H7 (cell line): ENCODE data around the gene CWC27. TPM values are rescaled to one million over a fixed set of nuclear protein-coding genes. Genes with fewer than 3 reads are reported as not detected.
"Not testable (repeated sequence)": the region's sequence is repeated elsewhere in the genome, so short reads cannot be mapped to it uniquely, and the experiment has no call there.

Experiments
- DNase-seq: peaks from one replicate; pipeline ENCODE4 v3.0.0; 2012
- H3K27me3 ChIP-seq: 2 replicates; pipeline ENCODE4 v1.6.0; 2011; ENCODE audit warnings: mild to moderate bottlenecking, low read length; ENCODE audit not compliant: control insufficient read depth, insufficient read depth
- H3K36me3 ChIP-seq: replicated peaks from 2 replicates; pipeline ENCODE4 v1.5.1; 2011; ENCODE audit warnings: low read length; ENCODE audit not compliant: control insufficient read depth, insufficient read depth
- H3K4me3 ChIP-seq: 2 replicates; pipeline ENCODE4 v1.5.1; 2011; ENCODE audit warnings: low read depth, mild to moderate bottlenecking, control low read depth, low read length, moderate library complexity; ENCODE audit not compliant: insufficient read depth
- total RNA-seq: library from RNA; depleted of rRNA; stranded (reverse); fragments of >200 nt; shearing (Covaris generic); gene quantifications from 2 replicates; pipeline ENCODE4 v1.2.3, GENCODE V29; 2014

Gene CWC27
- total RNA-seq, 1 experiment from 2014 or later: 19.0 TPM

DNA sequence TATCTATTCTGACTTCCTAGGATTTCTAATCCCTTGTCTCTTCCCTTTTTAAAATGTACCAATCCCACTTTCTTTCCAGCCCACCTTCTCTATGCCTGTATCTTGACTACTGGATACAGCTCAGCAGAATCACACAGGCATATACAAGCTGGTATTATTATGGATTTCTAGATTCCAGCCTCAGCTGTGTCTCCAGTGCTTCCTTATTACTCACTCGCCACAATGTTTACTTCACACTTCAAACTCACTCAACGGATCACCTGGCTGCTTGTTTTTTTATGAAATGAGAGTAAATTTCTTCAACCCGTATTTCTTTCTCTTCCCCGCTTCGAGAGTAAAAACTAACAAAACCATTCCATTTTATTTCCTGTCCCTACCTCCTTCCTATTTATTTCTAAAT, 38.8 kb downstream of the CWC27 start:
- no peak for DNase-seq
- Histone ChIP-seq H3K27me3 (no peaks in the 10 kb centered on the region), H3K36me3 (no peaks in the 10 kb centered on the region; the same call in 1 of the 2 replicates), H3K4me3 (no peak overlapping the region)

GRCh38 chr5:64811050-64811640, 42.4 kb downstream of the CWC27 start:
- Histone ChIP-seq H3K36me3 (no peaks in the 10 kb centered on the region), H3K4me3 (no peak overlapping the region), H3K27me3 (no peaks in the 10 kb centered on the region)
- no peak for DNase-seq

GRCh38 chr5:64814073-64814472, 45.3 kb downstream of the CWC27 start:
- Histone ChIP-seq H3K27me3 (no peaks in the 10 kb centered on the region), H3K36me3 (no peaks in the 10 kb centered on the region), H3K4me3 (no peak overlapping the region)
- DNase-seq: no peak

DNA sequence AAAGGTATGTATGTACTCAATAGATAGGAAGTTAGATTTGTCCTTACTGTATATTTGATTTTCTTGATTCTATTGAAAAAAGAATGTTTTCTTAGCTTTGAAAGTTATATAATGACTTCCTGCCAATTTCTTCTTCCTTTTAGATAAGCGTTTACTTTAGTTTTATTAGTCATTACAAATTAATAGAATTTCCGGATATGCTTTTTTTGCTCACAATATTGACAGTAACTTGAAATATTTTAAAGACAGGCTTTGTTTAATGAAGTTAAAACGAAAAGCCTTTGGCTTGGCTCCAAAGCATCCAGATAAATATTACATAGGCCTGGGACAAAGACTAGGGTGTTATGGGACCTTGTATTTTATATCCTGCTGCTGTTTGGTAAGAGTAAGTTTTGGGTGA, 49.5 kb downstream of the CWC27 start:
- DNase-seq: no peak
- no peaks in the 10 kb centered on the region for H3K36me3 ChIP-seq
- no peaks in the 10 kb centered on the region for H3K27me3 ChIP-seq
- H3K4me3 ChIP-seq: no peak overlapping the region

GRCh38 chr5:64819345-64819744, 50.6 kb downstream of the CWC27 start:
- H3K4me3 ChIP-seq, H3K27me3 ChIP-seq, H3K36me3 ChIP-seq, DNase-seq: not testable (repeated sequence)

GRCh38 chr5:64822320-64822719, 53.6 kb downstream of the CWC27 start:
- Histone ChIP-seq H3K4me3 (no peak overlapping the region), H3K27me3 (no peaks in the 10 kb centered on the region), H3K36me3 (no peaks in the 10 kb centered on the region)
- DNase-seq: no peak

DNA sequence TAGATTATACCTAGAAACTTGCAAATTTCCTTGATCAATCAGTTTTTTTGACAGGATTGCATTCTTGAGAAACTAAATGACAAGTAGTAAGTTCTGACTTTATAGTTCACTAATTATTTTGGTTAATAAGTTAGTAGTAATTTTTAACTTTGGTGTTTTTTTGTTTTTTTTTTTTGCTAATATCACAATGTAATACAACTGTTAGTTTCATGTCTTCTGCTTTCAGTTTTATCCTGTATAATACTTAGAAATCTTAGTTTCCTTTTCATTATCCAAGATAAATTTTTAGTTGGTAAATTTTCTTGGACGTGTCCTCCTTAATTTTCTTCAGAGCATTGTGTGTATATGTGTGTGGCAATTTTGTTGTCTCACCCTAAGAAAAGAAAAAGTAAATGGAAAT, 57.8 kb downstream of the CWC27 start:
- no peaks in the 10 kb centered on the region for H3K27me3 ChIP-seq
- no peak for DNase-seq
- H3K4me3 ChIP-seq: no peak overlapping the region
- H3K36me3 ChIP-seq: no peaks in the 10 kb centered on the region

DNA sequence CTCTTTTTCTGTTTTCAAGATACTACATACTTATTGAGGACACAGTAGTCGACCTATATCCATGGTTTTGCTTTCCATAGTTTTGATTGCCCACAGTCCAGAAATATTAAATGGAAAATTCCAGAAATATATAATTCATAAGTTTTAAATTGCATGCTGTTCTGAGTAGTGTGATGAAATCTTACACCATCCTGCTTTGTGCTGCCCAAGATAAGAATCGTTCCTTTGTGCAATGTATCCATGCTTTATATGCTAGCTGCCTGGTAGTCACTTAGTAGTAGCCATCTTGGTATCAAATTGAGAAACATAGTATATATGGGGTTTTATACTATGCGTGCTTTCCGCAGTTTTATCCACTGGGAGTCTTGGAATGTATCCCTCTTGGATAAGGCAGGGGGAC, 59.0 kb downstream of the CWC27 start:
- DNase-seq: no peak
- Histone ChIP-seq H3K36me3 (no peaks in the 10 kb centered on the region), H3K4me3 (no peak overlapping the region), H3K27me3 (no peaks in the 10 kb centered on the region)

GRCh38 chr5:64830650-64831049, 61.9 kb downstream of the CWC27 start:
- H3K27me3 ChIP-seq, H3K4me3 ChIP-seq, H3K36me3 ChIP-seq, DNase-seq: not testable (repeated sequence)

DNA sequence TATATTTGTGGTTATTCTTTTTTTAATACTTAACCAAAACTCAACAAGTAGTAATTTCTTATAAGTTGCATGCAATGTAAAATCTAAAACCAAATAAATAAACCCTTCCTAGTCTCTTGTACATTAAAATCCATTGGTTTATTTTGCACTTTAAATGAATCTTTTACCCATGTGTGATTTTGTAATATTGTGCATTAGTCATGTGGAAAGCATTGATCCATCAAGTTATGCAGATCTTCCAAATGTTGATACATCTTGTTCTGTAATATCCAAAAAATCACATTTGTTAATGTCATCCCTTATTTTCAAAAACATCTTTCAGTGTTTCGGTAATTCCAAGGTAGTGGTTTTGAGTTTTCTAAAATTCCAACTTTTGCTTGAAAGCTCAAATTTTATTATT, 63.3 kb downstream of the CWC27 start:
- no peak overlapping the region for H3K4me3 ChIP-seq
- no peaks in the 10 kb centered on the region for H3K27me3 ChIP-seq
- no peak for DNase-seq
- no peaks in the 10 kb centered on the region for H3K36me3 ChIP-seq

DNA sequence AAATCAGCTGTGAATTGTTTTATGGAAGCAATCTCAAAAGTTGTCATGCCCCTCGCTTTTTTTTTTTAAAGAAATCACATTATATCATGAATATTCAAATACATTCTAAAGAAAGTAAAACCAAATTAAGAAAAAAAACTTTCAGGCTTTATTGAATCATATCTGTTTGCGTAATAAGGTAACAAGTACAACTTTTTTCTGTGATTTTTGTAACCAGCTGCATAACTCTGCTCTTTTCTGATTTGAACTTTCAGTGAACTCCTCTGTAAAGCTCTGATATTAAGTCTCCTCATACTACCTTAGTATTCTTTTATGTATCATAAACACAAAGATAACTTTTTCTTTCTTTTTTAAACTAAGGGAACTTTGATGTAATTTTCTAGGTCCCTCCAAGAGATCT, 65.3 kb downstream of the CWC27 start:
- H3K4me3 ChIP-seq: no peak overlapping the region
- H3K36me3 ChIP-seq: no peaks in the 10 kb centered on the region
- DNase-seq: no peak
- H3K27me3 ChIP-seq: no peaks in the 10 kb centered on the region

DNA sequence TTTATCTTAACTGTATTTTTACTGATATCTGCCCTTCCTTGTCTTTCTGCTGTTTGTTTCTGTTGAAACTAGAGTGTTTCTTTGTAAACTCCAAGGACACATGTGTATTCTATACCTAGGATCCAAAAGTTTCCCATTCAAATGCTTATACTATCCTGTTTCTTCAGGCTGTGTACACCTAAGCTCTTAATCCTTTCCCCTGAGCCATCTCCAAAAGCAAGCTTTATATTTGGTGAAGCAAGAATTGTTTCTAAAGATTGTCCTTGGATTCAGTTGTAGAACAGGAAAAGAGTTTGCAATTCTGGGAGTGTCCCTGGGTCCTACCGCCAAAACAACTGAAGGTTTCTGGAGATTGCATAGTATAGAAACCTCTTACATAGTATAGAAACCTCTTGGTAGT, 65.9 kb downstream of the CWC27 start:
- Histone ChIP-seq H3K4me3 (no peak overlapping the region), H3K36me3 (no peaks in the 10 kb centered on the region), H3K27me3 (no peaks in the 10 kb centered on the region)
- no peak for DNase-seq

DNA sequence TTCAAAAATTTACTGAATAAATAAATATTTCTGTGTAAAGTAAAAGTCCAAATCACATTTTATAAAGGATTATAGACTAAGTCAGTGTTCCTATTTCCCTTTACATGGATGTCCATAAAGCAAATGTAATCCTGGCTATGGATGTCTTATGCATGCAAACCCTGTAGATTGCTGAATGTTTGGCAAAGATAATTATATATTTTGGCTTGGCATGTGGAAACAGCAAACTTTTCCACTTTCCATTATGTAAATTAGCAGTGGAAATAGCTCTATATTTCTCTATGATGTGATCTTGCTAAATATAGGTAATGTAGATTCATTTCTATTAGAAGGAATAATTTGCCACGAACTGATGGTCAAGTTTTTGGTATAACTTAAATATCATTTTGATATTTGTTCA, 66.5 kb downstream of the CWC27 start:
- H3K27me3 ChIP-seq: no peaks in the 10 kb centered on the region
- DNase-seq: no peak
- H3K36me3 ChIP-seq: no peaks in the 10 kb centered on the region
- no peak overlapping the region for H3K4me3 ChIP-seq

- H3K27me3 ChIP-seq: no peaks in the 10 kb centered on the region
- no peak overlapping the region for H3K4me3 ChIP-seq
- no peaks in the 10 kb centered on the region for H3K36me3 ChIP-seq
- DNase-seq: no peak
Measured at GRCh38 chr5:64836190-64836755, 67.5 kb downstream of the CWC27 start.

- no peaks in the 10 kb centered on the region for H3K36me3 ChIP-seq
- no peak overlapping the region for H3K4me3 ChIP-seq
- no peaks in the 10 kb centered on the region for H3K27me3 ChIP-seq
- no peak for DNase-seq
Measured at GRCh38 chr5:64836786-64837185, 68.1 kb downstream of the CWC27 start.

- Histone ChIP-seq H3K36me3 (no peaks in the 10 kb centered on the region), H3K4me3 (no peak overlapping the region), H3K27me3 (no peaks in the 10 kb centered on the region)
- no peak for DNase-seq
Measured at GRCh38 chr5:64838376-64838775, 69.6 kb downstream of the CWC27 start.
